HFFc6 (cell line): ENCODE data around the gene MAP7D2. TPM values are rescaled to one million over a fixed set of nuclear protein-coding genes. Genes with fewer than 3 reads are reported as not detected.

ENCODE experiments used
- DNase-seq: peaks from one replicate; pipeline ENCODE4 v3.0.0-alpha.2; 2018
- H3K27ac Mint-ChIP-seq: 2 replicates; pipeline ENCODE4 v1.8.0; 2020; ENCODE audit warnings: mild to moderate bottlenecking, mixed read lengths
- H3K27me3 Mint-ChIP-seq: 2 replicates; pipeline ENCODE4 v1.8.0; 2021; ENCODE audit warnings: mild to moderate bottlenecking, moderate library complexity, mixed read lengths; ENCODE audit not compliant: insufficient read depth
- H3K36me3 Mint-ChIP-seq: 2 replicates; pipeline ENCODE4 v1.8.0; 2021; ENCODE audit warnings: low read depth, mixed read lengths
- H3K4me1 Mint-ChIP-seq: 2 replicates; pipeline ENCODE4 v1.8.0; 2020; ENCODE audit warnings: low read depth, mixed read lengths
- H3K4me3 Mint-ChIP-seq: 2 replicates; pipeline ENCODE4 v1.8.0; 2020; ENCODE audit warnings: mild to moderate bottlenecking, moderate library complexity, mixed read lengths
- H3K9me3 Mint-ChIP-seq: 2 replicates; pipeline ENCODE4 v1.8.0; 2020; ENCODE audit warnings: mild to moderate bottlenecking, mixed read lengths
- microRNA-seq: library from miRNA; unstranded; fragments of <30 nt; microRNA quantifications from one replicate; pipeline ENCODE4, GENCODE V29; 2019
- total RNA-seq, 6 experiments: library from RNA; stranded (reverse); fragmentation: NEBNext Ultra II Directional; extraction: Animal tissue kit (Norgen Biotek cat#: 25700); gene quantifications; 2 replicates in 1 of 6; 3 replicates in 5 of 6; pipeline ENCODE4 v1.2.3, GENCODE V29; 2021
- TF ChIP-seq, protein P1 (sequence below): fragments of 200-600 bp; sonication (generic); IDR thresholded peaks from 2 replicates; pipeline ENCODE4 v1.5.0; 2021; ENCODE audit warnings: antibody characterized with exemption, mild to moderate bottlenecking

The MAP7D2 gene
- total RNA-seq, 6 experiments from 2014 or later, result 0.05 to 0.47 (median 0.20) TPM; not detected in 1

DNA sequence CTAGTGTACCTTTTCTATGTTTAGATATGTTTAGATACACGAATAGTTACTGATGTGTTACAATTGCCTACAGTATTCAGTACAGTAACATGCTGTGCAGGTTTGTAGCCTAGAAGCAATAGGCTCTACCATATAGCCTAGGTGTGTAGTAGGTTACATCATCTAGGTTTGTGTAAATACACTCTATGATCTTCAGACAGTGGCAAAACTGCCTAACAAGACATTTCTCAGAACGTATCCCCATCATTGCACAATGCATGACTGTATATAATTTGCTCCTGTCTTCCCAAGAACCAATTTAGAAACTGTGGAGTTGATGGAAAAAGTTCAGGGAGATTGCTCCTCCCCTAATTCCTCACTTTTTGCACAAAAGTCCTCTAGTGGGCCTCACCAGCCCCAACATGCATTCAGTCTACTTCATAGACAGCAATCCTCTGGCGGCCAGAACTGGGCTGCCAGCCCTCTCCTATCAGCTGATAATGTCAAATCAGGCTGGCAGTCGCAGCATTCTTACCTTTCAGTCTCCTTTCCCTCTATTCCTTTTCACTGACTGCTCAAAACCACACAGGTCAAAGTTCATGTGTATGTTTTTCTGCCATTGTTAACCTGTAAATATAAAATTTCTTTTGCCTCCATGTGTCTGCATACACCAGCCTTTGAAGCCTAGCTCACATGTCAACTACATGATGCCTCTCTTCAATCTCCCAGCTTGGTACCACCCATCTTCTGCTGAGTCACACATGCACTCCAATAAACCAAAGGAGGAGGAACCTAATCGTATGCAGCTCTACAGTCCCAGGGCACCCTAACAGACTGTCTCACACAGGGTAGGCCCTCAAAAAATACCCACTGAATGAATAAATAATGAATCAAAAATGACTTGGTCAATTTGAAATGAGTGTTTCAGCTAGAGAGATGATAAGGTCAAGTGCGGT, 157.9 kb downstream of the MAP7D2 start:
- peaks cover 18% of the 10 kb centered on the region for H3K4me1 Mint-ChIP-seq
- no peaks in the 10 kb centered on the region for H3K27me3 Mint-ChIP-seq
- DNase-seq, result no peak
- H3K27ac Mint-ChIP-seq, result no peak overlapping the region
- TF ChIP-seq, protein P1, sequence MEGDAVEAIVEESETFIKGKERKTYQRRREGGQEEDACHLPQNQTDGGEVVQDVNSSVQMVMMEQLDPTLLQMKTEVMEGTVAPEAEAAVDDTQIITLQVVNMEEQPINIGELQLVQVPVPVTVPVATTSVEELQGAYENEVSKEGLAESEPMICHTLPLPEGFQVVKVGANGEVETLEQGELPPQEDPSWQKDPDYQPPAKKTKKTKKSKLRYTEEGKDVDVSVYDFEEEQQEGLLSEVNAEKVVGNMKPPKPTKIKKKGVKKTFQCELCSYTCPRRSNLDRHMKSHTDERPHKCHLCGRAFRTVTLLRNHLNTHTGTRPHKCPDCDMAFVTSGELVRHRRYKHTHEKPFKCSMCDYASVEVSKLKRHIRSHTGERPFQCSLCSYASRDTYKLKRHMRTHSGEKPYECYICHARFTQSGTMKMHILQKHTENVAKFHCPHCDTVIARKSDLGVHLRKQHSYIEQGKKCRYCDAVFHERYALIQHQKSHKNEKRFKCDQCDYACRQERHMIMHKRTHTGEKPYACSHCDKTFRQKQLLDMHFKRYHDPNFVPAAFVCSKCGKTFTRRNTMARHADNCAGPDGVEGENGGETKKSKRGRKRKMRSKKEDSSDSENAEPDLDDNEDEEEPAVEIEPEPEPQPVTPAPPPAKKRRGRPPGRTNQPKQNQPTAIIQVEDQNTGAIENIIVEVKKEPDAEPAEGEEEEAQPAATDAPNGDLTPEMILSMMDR, result no peak
- H3K9me3 Mint-ChIP-seq, result no peaks in the 10 kb centered on the region
- H3K4me3 Mint-ChIP-seq, result no peak overlapping the region
- no peaks in the 10 kb centered on the region for H3K36me3 Mint-ChIP-seq

DNA sequence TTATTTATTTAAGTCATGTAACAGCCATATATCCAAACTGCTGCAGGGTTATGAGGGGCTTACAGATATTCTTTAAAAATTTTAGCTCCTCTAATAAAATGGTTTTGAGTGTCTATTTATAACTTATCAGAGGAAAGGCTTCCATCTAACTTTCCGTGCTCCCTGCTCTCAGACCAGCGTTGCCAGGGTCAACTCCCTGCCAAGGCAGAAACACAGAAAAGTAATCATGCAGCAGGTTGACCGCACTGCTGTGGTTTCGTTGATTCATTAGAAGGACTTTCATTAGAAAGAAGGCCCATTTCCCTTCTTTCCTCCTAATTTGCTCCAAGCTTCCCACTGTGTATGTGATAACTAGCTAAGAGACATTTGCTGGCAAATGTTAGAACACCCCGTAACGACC, 159.8 kb downstream of the MAP7D2 start:
- Mint-ChIP-seq H3K27ac (no peak overlapping the region), H3K27me3 (no peaks in the 10 kb centered on the region)
- no peak for DNase-seq

More for the DNA sequence above, 159.8 kb downstream of the MAP7D2 start:
- no peaks in the 10 kb centered on the region for H3K9me3 Mint-ChIP-seq
- H3K4me1 Mint-ChIP-seq, result peaks cover 18% of the 10 kb centered on the region
- no peaks in the 10 kb centered on the region for H3K36me3 Mint-ChIP-seq
- TF ChIP-seq, protein P1, result no peak
- H3K4me3 Mint-ChIP-seq, result no peak overlapping the region

Small RNA genes lying within 50 kb of the gene (microRNA-seq; reads per million reads assigned to microRNA genes)
- 20.9 reads per million, percentile 27 among the genes with 10 or more reads in this experiment for gene MIR23C

Other genes starting within 250 kb of the MAP7D2 start
- 10 to 100 TPM; 46.5 to 64.9 (median 61.0) TPM for gene SH3KBP1, start 229.3 kb downstream of the MAP7D2 start, total RNA-seq
- gene BCLAF3, start 125.8 kb downstream of the MAP7D2 start, total RNA-seq, result 1 to 10 TPM; 3.7 to 5.0 (median 4.7) TPM
- gene EIF1AX, start 24.9 kb upstream of the MAP7D2 start, total RNA-seq, result 100 to 1,000 TPM; 108 to 148 (median 119) TPM
- gene RPS6KA3, start 150.0 kb upstream of the MAP7D2 start, total RNA-seq, result 10 to 100 TPM; 21.5 to 28.3 (median 24.7) TPM